HUES64 (cell line): ENCODE measurements around the gene JPH4.

Experiments
- H3K27ac ChIP-seq: 2 replicates; pipeline ENCODE4 v1.7.0; 2013; ENCODE audit warnings: low read depth, low read length, inconsistent platforms
- H3K27me3 ChIP-seq: 2 replicates; pipeline ENCODE4 v1.6.1; 2013; ENCODE audit warnings: mild to moderate bottlenecking, low read length; ENCODE audit not compliant: insufficient read depth
- H3K36me3 ChIP-seq: 2 replicates; pipeline ENCODE4 v1.6.1; 2013; ENCODE audit warnings: mild to moderate bottlenecking, low read length; ENCODE audit not compliant: insufficient read depth
- H3K4me1 ChIP-seq: 2 replicates; pipeline ENCODE4 v1.6.1; 2013; ENCODE audit warnings: mild to moderate bottlenecking, low read length, moderate library complexity; ENCODE audit not compliant: insufficient read depth
- H3K4me3 ChIP-seq: 2 replicates; pipeline ENCODE4 v1.5.1; 2013; ENCODE audit warnings: mild to moderate bottlenecking, low read length, moderate library complexity
- H3K9ac ChIP-seq: 2 replicates; pipeline ENCODE4 v1.6.1; 2013; ENCODE audit warnings: mild to moderate bottlenecking, low read depth, low read length
- H3K9me3 ChIP-seq: 2 replicates; pipeline ENCODE4 v1.6.1; 2013; ENCODE audit warnings: low read depth, low read length; ENCODE audit not compliant: insufficient read depth
- WGBS: fragments of 150-250, 120-280 bp; methylation state at CpG from one replicate; pipeline ENCODE4 v1.1.7; 2013; ENCODE audit warnings: missing lambda C conversion rate; 5-methylcytosine and 5-hydroxymethylcytosine counted together

The JPH4 gene

GRCh38 chr14:23550812-23551265 is 27.8 kb downstream of the JPH4 start:
- no peaks in the 10 kb centered on the region for H3K9me3 ChIP-seq
- peak overlapping the region; percentile 87 for H3K27ac ChIP-seq
- under 1% methylated on average over 32 of the region's 37 CpGs for WGBS
- H3K4me1 ChIP-seq, result peaks cover 53% of the 10 kb centered on the region
- peak overlapping the region; percentile 75 for H3K9ac ChIP-seq
- no peaks in the 10 kb centered on the region for H3K27me3 ChIP-seq
- H3K4me3 ChIP-seq, result peak overlapping the region; percentile 72
- H3K36me3 ChIP-seq, result no peaks in the 10 kb centered on the region

DNA sequence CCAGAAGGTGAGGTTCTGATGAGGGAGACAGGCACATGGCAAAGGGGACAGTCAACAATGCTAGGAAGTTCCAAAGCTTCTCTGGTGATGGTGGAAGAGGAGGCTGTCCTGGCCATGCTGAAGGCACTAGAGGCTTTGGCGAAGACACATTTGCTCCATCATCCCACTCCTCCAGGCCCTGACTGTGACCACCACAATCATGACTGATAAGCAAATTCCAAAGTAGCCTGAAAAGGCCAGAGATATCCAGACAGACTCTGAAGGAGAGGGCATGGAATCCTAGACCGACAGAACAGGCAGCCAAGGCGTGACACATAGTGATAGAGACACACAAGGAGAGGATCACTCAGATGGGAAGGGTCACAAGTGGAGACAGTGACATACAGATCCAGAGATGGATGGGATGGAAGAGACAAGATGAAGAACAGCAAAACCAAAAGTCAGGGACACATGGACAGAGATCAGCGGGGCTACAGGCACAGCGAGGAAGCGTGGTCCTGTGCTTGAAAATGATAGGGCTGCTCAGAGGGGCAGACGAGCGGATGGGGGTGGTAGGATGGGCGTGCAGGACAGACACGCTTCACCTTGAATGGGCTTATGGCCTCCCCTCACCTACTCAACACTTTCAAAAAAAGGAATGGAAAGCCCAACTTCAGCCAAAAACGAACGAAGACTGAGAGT is 28.3 kb downstream of the JPH4 start:
- 10% methylated on average over 12 of the region's 12 CpGs for WGBS
- H3K9ac ChIP-seq, result peak overlapping the region; percentile 75
- peaks cover 57% of the 10 kb centered on the region for H3K4me1 ChIP-seq
- no peaks in the 10 kb centered on the region for H3K9me3 ChIP-seq
- H3K36me3 ChIP-seq, result no peaks in the 10 kb centered on the region
- H3K27me3 ChIP-seq, result no peaks in the 10 kb centered on the region
- H3K27ac ChIP-seq, result peak overlapping the region; percentile 87; the same call in 1 of the 2 replicates
- H3K4me3 ChIP-seq, result peak overlapping the region; percentile 72

GRCh38 chr14:23548351-23549318 is 30.0 kb downstream of the JPH4 start:
- peak overlapping the region; percentile 90 for H3K27ac ChIP-seq
- WGBS, result 28% methylated on average over 18 of the region's 18 CpGs
- peak overlapping the region; percentile 72 for H3K4me3 ChIP-seq
- peaks cover 67% of the 10 kb centered on the region for H3K4me1 ChIP-seq
- H3K27me3 ChIP-seq, result no peaks in the 10 kb centered on the region
- H3K36me3 ChIP-seq, result 0 out of 2 replicates have a peak, but pooled peaks cover 2% of the 10 kb centered on the region
- no peaks in the 10 kb centered on the region for H3K9me3 ChIP-seq
- peak overlapping the region; percentile 54 for H3K9ac ChIP-seq

GRCh38 chr14:23547924-23548323 is 30.7 kb downstream of the JPH4 start:
- no peaks in the 10 kb centered on the region for H3K9me3 ChIP-seq
- H3K27ac ChIP-seq, result peak overlapping the region; percentile 90
- peak overlapping the region; percentile 54; the same call in 1 of the 2 replicates for H3K9ac ChIP-seq
- H3K4me1 ChIP-seq, result peaks cover 67% of the 10 kb centered on the region
- H3K27me3 ChIP-seq, result no peaks in the 10 kb centered on the region
- 53% methylated on average over 2 of the region's 2 CpGs for WGBS
- peaks cover 9% of the 10 kb centered on the region; the same call in 1 of the 2 replicates for H3K36me3 ChIP-seq
- H3K4me3 ChIP-seq, result no peak overlapping the region

GRCh38 chr14:23546450-23547035 is 32.0 kb downstream of the JPH4 start:
- Histone ChIP-seq H3K4me1 (peaks cover 63% of the 10 kb centered on the region), H3K36me3 (peaks cover 16% of the 10 kb centered on the region; the same call in 1 of the 2 replicates), H3K9me3 (no peaks in the 10 kb centered on the region), H3K27ac (no peak overlapping the region; the same call in 1 of the 2 replicates), H3K4me3 (no peak overlapping the region), H3K9ac (no peak overlapping the region), H3K27me3 (no peaks in the 10 kb centered on the region)
- WGBS, result 81% methylated on average over 10 of the region's 10 CpGs

DNA sequence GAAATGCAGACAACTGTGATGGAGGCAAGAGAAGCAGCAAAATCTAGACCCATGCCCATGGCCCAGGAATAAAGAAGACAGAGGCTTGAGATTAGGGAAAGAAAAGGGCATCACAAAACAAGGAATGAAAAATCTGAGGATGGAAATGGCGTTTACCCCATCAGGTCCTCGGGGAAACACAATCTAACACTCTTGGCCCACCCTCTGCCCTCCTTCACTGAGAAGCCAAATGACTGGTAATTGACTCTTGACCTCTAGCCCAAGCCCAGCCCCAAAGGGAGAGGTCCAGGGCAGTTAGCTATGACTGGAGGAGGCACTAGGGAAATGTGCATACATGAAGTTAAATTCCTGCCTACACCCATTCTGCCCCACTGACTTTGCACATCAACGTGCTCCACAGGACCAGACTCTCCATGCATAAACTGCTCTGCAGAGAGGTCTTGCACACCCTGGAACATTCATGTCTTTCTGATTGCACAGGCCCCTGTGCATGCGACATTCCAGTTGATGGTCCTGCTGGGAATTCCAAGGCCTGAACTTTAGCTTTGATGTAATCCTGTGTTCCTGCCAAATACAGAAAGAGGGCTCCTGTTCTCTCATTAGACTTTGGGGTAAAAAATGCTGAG is 32.7 kb downstream of the JPH4 start:
- Histone ChIP-seq H3K27ac (peak overlapping the region; percentile 88), H3K9me3 (no peaks in the 10 kb centered on the region), H3K27me3 (no peaks in the 10 kb centered on the region), H3K4me1 (peaks cover 63% of the 10 kb centered on the region), H3K9ac (no peak overlapping the region), H3K4me3 (peak overlapping the region; percentile 23; the same call in 1 of the 2 replicates), H3K36me3 (peaks cover 16% of the 10 kb centered on the region; the same call in 1 of the 2 replicates)
- 75% methylated on average over 4 of the region's 4 CpGs for WGBS

- Histone ChIP-seq H3K9ac (peak overlapping the region; percentile 43), H3K4me3 (peak overlapping the region; percentile 23), H3K36me3 (peaks cover 16% of the 10 kb centered on the region; the same call in 1 of the 2 replicates), H3K27ac (peak overlapping the region; percentile 88), H3K27me3 (no peaks in the 10 kb centered on the region), H3K9me3 (no peaks in the 10 kb centered on the region), H3K4me1 (peaks cover 57% of the 10 kb centered on the region)
- 17% methylated on average over 25 of the region's 25 CpGs for WGBS
These were observed 33.8 kb downstream of the JPH4 start for GRCh38 chr14:23544511-23545447.

GRCh38 chr14:23543403-23543802 is 35.2 kb downstream of the JPH4 start:
- Histone ChIP-seq H3K4me3 (no peak overlapping the region), H3K27me3 (no peaks in the 10 kb centered on the region), H3K9me3 (no peaks in the 10 kb centered on the region), H3K9ac (no peak overlapping the region), H3K36me3 (peaks cover 16% of the 10 kb centered on the region; the same call in 1 of the 2 replicates), H3K4me1 (peaks cover 53% of the 10 kb centered on the region), H3K27ac (no peak overlapping the region)
- WGBS, result 92% methylated on average over 5 of the region's 5 CpGs

DNA sequence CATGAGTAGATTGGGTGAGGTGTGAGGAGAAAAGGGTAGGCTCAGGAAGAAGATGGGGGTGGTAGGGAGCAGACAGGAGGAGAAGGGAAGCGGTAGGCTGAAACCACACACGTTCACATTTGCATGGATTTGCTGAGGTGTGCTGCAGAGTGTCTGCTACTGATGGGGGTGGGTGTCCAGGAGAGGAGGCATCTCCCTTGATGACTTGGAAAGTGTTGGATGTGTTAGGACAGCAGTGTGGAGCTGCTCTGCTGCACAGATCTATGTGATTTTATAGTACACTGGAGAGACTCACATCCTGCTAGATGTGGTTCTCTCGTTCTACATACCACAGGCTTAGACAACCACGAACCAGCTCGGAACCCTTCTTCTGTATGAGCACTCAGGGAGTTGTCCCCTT is 36.3 kb downstream of the JPH4 start:
- H3K4me3 ChIP-seq, result no peak overlapping the region
- no peak overlapping the region for H3K9ac ChIP-seq
- H3K27me3 ChIP-seq, result no peaks in the 10 kb centered on the region
- 88% methylated on average over 5 of the region's 5 CpGs for WGBS
- peaks cover 44% of the 10 kb centered on the region for H3K4me1 ChIP-seq
- H3K27ac ChIP-seq, result no peak overlapping the region
- no peaks in the 10 kb centered on the region for H3K9me3 ChIP-seq
- H3K36me3 ChIP-seq, result peaks cover 16% of the 10 kb centered on the region; the same call in 1 of the 2 replicates

GRCh38 chr14:23540141-23540469 is 38.5 kb downstream of the JPH4 start:
- no peak overlapping the region for H3K4me3 ChIP-seq
- 94% methylated on average over 4 of the region's 4 CpGs for WGBS
- H3K4me1 ChIP-seq, result peaks cover 36% of the 10 kb centered on the region
- peaks cover 24% of the 10 kb centered on the region; the same call in 1 of the 2 replicates for H3K36me3 ChIP-seq
- H3K27ac ChIP-seq, result peak overlapping the region; percentile 66
- no peaks in the 10 kb centered on the region for H3K27me3 ChIP-seq
- no peaks in the 10 kb centered on the region for H3K9me3 ChIP-seq
- no peak overlapping the region for H3K9ac ChIP-seq
